RPMI7951 (cell line): ENCODE measurements around the gene CTSD. TPM values are rescaled to one million over a fixed set of nuclear protein-coding genes. Genes with fewer than 3 reads are reported as not detected.

Experiments used
- DNase-seq: peaks from one replicate; pipeline ENCODE4 v3.0.0-alpha.2; 2012; ENCODE audit warnings: low read depth
- total RNA-seq: library from RNA; depleted of rRNA; stranded (reverse); fragments of >200 nt; shearing (Covaris generic); gene quantifications from 2 replicates; pipeline ENCODE4 v1.2.3, GENCODE V29; 2014

Gene CTSD
- total RNA-seq, 1 experiment from 2014 or later = 383 TPM

- peak; percentile 69 for DNase-seq
Observed at GRCh38 chr11:1744891-1745700, 18.6 kb downstream of the CTSD start.

- peak; percentile 62 for DNase-seq
Observed at GRCh38 chr11:1744137-1744886, 19.4 kb downstream of the CTSD start.

- no peak for DNase-seq
Observed at GRCh38 chr11:1743585-1744136, 20.1 kb downstream of the CTSD start.

- DNase-seq = no peak
Observed at GRCh38 chr11:1742869-1743584, 20.7 kb downstream of the CTSD start.

- DNase-seq = no peak
Observed at GRCh38 chr11:1742371-1742770, 21.4 kb downstream of the CTSD start.

- no peak for DNase-seq
Observed at GRCh38 chr11:1741741-1742140, 22.0 kb downstream of the CTSD start.

GRCh38 chr11:1740786-1741530 is 22.8 kb downstream of the CTSD start:
- DNase-seq = no peak

GRCh38 chr11:1739576-1739975 is 24.2 kb downstream of the CTSD start:
- DNase-seq = no peak

- no peak for DNase-seq
Observed at GRCh38 chr11:1738380-1738779, 25.3 kb downstream of the CTSD start.

GRCh38 chr11:1737080-1737757 is 26.5 kb downstream of the CTSD start:
- DNase-seq = no peak

GRCh38 chr11:1736447-1736992 is 27.2 kb downstream of the CTSD start:
- peak; percentile 49 for DNase-seq

GRCh38 chr11:1735271-1735670 is 28.5 kb downstream of the CTSD start:
- no peak for DNase-seq

- DNase-seq = no peak
Observed at GRCh38 chr11:1734641-1735081, 29.1 kb downstream of the CTSD start.

GRCh38 chr11:1733716-1734640 is 29.7 kb downstream of the CTSD start:
- no peak for DNase-seq

GRCh38 chr11:1733009-1733715 is 30.6 kb downstream of the CTSD start:
- no peak for DNase-seq

GRCh38 chr11:1732418-1733008 is 31.2 kb downstream of the CTSD start:
- DNase-seq = no peak

- no peak for DNase-seq
Observed at GRCh38 chr11:1731451-1732059, 32.2 kb downstream of the CTSD start.
